ENCODE data around the gene KIF15.
"Not testable (repeated sequence)": the region's sequence is repeated elsewhere in the genome, so short reads cannot be mapped to it uniquely, and the experiment has no call there.

The KIF15 gene

GRCh38 chr3:44842376-44842775 lies 80.8 kb downstream of the KIF15 start:
- H3K9me3 ChIP-seq (replicated peaks; ENCODE audit: insufficient read depth, low read length) = no peaks in the 10 kb centered on the region
- H3K79me2 ChIP-seq (ENCODE audit: low read length) = no peaks in the 10 kb centered on the region
- no peak overlapping the region for H3K27ac ChIP-seq (ENCODE audit: low read length)
- H3K36me3 ChIP-seq (replicated peaks; ENCODE audit: insufficient read depth, low read length) = peaks cover 3% of the 10 kb centered on the region; the same call in 1 of the 2 replicates
- no peaks in the 10 kb centered on the region for H4K20me1 ChIP-seq (ENCODE audit: insufficient read depth, low read length)
- no peaks in the 10 kb centered on the region for H3F3A ChIP-seq (ENCODE audit: insufficient read depth, low read length)
- no peak for DNase-seq
- no peaks in the 10 kb centered on the region for H3K9me2 ChIP-seq (replicated peaks; ENCODE audit: insufficient read depth, low read length)
- no peaks in the 10 kb centered on the region for H3K4me1 ChIP-seq (ENCODE audit: low read length)
- no peak overlapping the region for H3K4me2 ChIP-seq (ENCODE audit: low read depth, low read length)
- no peak overlapping the region for H3K9ac ChIP-seq (ENCODE audit: low read length)
- no peak for TF ChIP-seq CTCF (IDR thresholded peaks at IDR 0.05; ENCODE audit: low read length)
- no peak for TF ChIP-seq EZH2 (optimal IDR thresholded peaks at IDR 0.05; ENCODE audit: low read depth, low read length)
- H2AFZ ChIP-seq (ENCODE audit: low read length) = no peak overlapping the region
- H3K4me3 ChIP-seq (ENCODE audit: low read length) = no peak overlapping the region
- H3K27me3 ChIP-seq (replicated peaks; ENCODE audit: insufficient read depth, low read length) = no peaks in the 10 kb centered on the region

- no peaks in the 10 kb centered on the region for H4K20me1 ChIP-seq (ENCODE audit: insufficient read depth, low read length)
- H3K4me1 ChIP-seq (ENCODE audit: low read length) = no peaks in the 10 kb centered on the region
- no peak overlapping the region for H3K27ac ChIP-seq (ENCODE audit: low read length)
- no peak overlapping the region for H3K4me2 ChIP-seq (ENCODE audit: low read depth, low read length)
- no peaks in the 10 kb centered on the region for H3K27me3 ChIP-seq (replicated peaks; ENCODE audit: insufficient read depth, low read length)
- no peak overlapping the region for H3K4me3 ChIP-seq (ENCODE audit: low read length)
- no peak overlapping the region for H2AFZ ChIP-seq (ENCODE audit: low read length)
- no peaks in the 10 kb centered on the region for H3F3A ChIP-seq (ENCODE audit: insufficient read depth, low read length)
- no peaks in the 10 kb centered on the region for H3K9me2 ChIP-seq (replicated peaks; ENCODE audit: insufficient read depth, low read length)
- no peaks in the 10 kb centered on the region for H3K79me2 ChIP-seq (ENCODE audit: low read length)
- TF ChIP-seq EZH2phosphoT487 (IDR thresholded peaks at IDR 0.05; ENCODE audit: low read length) (no peak), CTCF (IDR thresholded peaks at IDR 0.05; ENCODE audit: low read length) (no peak), EZH2 (optimal IDR thresholded peaks at IDR 0.05; ENCODE audit: low read depth, low read length) (no peak)
- DNase-seq = no peak
- no peaks in the 10 kb centered on the region for H3K9me3 ChIP-seq (replicated peaks; ENCODE audit: insufficient read depth, low read length)
- H3K9ac ChIP-seq (ENCODE audit: low read length) = no peak overlapping the region
- no peaks in the 10 kb centered on the region for H3K36me3 ChIP-seq (replicated peaks; ENCODE audit: insufficient read depth, low read length)
These were observed 84.2 kb downstream of the KIF15 start for GRCh38 chr3:44845528-44846520.

DNA sequence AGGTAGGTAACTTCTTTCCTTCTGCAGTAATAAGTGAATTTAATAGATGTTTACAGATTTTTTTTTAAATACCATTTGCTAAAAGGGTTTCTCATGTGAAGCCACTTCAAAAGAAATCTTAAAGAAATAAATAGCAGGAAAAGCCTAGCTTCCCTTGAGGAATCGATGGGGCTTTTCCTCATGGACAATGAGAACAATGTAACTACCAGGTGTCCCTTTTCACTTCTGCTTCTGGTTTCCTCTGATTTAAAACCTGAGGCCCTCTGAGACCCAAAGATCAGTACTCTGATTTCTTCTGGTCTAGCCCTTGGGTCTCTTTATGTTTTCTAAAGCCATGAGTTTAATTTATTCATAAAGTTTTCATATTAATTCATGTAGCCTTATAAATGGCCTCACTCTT lies 87.0 kb downstream of the KIF15 start:
- Histone ChIP-seq H3K36me3 (replicated peaks; ENCODE audit: insufficient read depth, low read length) (0 out of 2 replicates have a peak, but pooled peaks cover 5% of the 10 kb centered on the region), H3K4me2 (ENCODE audit: low read depth, low read length) (no peak overlapping the region), H3K27ac (ENCODE audit: low read length) (no peak overlapping the region), H3K4me3 (ENCODE audit: low read length) (no peak overlapping the region), H3F3A (ENCODE audit: insufficient read depth, low read length) (no peaks in the 10 kb centered on the region), H3K79me2 (ENCODE audit: low read length) (no peaks in the 10 kb centered on the region), H3K9me2 (replicated peaks; ENCODE audit: insufficient read depth, low read length) (no peaks in the 10 kb centered on the region), H4K20me1 (ENCODE audit: insufficient read depth, low read length) (no peaks in the 10 kb centered on the region), H3K4me1 (ENCODE audit: low read length) (no peaks in the 10 kb centered on the region), H2AFZ (ENCODE audit: low read length) (no peak overlapping the region), H3K9ac (ENCODE audit: low read length) (no peak overlapping the region), H3K27me3 (replicated peaks; ENCODE audit: insufficient read depth, low read length) (no peaks in the 10 kb centered on the region), H3K9me3 (replicated peaks; ENCODE audit: insufficient read depth, low read length) (no peaks in the 10 kb centered on the region)
- no peak for DNase-seq
- no peak for TF ChIP-seq EZH2phosphoT487 (IDR thresholded peaks at IDR 0.05; ENCODE audit: low read length)
- TF ChIP-seq CTCF (IDR thresholded peaks at IDR 0.05; ENCODE audit: low read length) = no peak
- TF ChIP-seq EZH2 (optimal IDR thresholded peaks at IDR 0.05; ENCODE audit: low read depth, low read length) = no peak

DNA sequence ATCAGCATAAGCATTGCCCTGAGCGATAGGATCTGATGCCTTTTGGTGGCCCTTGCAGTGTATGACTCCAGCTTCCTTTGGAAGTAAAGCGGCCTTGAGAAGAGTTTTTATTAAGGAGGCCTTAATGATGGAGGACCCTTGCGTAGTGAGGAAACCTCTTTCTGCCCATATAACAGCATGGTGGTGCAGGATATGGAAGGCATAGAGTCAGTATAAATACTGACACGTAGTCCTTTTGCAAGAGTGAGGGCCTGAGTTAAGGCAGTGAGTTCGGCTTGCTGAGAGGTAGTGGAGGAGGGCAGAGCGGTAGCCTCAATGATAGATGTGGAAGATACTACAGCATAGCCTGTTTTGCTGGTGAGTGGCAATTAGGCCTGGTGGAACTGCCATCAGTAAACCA lies 95.1 kb downstream of the KIF15 start:
- not testable (repeated sequence) for H3K27ac ChIP-seq (ENCODE audit: low read length); H3K4me1 ChIP-seq (ENCODE audit: low read length); H3K4me2 ChIP-seq (ENCODE audit: low read depth, low read length); H2AFZ ChIP-seq (ENCODE audit: low read length); H3K79me2 ChIP-seq (ENCODE audit: low read length); H3F3A ChIP-seq (ENCODE audit: insufficient read depth, low read length); H3K9me2 ChIP-seq (replicated peaks; ENCODE audit: insufficient read depth, low read length); H3K9me3 ChIP-seq (replicated peaks; ENCODE audit: insufficient read depth, low read length); H3K9ac ChIP-seq (ENCODE audit: low read length); DNase-seq; H3K27me3 ChIP-seq (replicated peaks; ENCODE audit: insufficient read depth, low read length); H3K4me3 ChIP-seq (ENCODE audit: low read length); H4K20me1 ChIP-seq (ENCODE audit: insufficient read depth, low read length); H3K36me3 ChIP-seq (replicated peaks; ENCODE audit: insufficient read depth, low read length)
